Renal pelvis (tissue), 4 donors: ENCODE data around the gene OPHN1. TPM values are rescaled to one million over a fixed set of nuclear protein-coding genes. Genes with fewer than 3 reads are reported as not detected.

Experiments
- DNase-seq: peaks from one replicate; pipeline ENCODE4 v3.0.0-alpha.2; 2013
- polyA plus RNA-seq, 3 donors: library from polyadenylated mRNA; unstranded; fragments of 120-200 nt; gene quantifications; one replicate each; pipeline ENCODE4 v1.2.1, GENCODE V29; 2013; ENCODE audit not compliant: insufficient read length in 3 of 3

OPHN1 gene
- polyA plus RNA-seq, 3 donors, result 6.9 to 12.5 (median 8.3) TPM

DNA sequence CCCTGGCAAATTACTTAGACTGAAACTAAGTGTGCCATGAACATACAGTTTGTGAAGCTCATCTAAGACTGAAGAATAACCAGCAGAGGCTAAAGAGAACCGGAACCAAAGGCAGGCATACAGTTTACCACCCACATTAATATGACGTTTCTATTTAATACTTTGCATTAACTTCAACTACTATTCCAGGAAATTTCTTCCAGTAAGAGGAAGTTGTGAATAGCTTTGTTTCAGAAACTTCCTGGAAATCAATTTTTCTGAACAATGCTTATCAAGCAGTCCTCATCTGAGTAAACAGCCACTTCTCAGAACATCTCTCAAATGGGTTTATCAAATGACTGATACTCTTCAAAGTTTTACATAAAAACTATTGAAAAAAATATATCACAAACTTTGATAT, 252.7 kb downstream of the OPHN1 start:
- no peak for DNase-seq

DNA sequence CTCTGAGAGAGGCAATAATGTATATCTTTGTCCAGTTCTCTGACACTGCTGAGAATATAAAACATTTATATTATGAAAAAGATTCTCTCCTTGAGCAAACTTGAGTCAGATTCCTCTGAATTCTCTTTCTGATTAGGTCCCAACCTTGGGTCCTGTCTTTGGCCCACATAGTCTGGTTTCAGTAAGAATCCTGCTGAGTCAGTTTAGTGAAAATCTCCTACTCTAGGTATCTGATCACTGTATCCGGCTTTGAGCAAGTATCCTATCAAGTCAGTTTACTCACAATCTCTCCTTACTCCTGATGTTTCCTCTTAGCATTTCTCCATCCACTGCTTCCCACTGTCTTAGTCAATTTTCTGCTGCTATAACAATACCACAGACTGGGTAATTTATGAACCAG, 253.9 kb downstream of the OPHN1 start:
- no peak for DNase-seq

DNA sequence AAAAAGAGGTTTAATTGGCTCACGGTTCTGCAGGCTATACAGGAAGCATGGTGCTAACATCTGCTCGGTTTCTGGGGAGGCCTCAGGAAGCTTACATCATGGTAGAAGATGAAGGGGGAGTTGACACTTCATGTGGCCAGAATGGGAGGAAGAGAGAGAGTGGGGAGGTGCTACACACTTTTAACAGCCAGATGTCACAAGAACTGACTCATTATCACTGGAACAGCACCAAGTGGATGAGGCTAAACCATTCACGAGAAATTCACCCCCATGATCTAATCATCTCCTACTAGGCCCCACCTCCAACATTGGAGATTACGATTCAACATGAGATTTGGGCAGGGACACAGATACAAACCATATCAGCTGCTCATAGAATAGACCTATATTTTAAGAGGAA, 255.8 kb downstream of the OPHN1 start:
- DNase-seq, result no peak

DNA sequence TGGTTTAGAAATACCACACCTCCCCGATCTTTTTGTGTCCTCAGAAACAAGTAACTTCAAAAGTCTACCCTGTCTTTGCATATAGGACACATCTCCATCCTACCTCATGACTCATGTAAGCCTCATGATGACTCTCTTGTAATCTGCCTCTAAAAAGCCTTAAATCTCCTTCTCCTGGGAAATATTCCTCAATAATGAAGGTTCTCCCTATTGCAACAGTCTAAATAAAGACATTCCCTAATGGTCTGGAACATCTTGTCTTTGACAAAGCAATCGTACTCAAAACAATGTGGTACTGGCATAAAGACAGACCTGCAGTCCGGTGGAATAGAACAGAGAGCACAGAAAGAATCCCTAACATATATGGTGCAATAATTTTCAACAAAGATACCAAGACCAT, 257.7 kb downstream of the OPHN1 start:
- DNase-seq, result no peak

DNA sequence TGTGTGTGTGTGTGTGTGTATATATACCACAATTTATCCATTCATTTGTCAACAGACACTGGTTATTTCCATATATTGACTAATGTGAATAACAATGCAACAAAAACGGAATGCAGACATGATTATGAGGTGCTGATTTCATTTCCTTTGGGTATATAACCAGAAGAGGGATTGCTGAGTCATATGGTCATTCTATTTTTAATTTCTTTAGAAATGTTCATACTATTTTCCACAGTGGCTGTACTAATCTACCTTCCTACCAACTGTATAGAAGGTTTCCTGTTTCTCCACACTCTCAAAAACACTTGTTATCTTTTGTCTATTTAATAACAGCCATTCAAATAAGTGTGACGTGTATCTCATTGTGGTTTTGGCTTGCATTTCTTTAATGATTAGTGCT, 269.9 kb downstream of the OPHN1 start:
- DNase-seq, result no peak

DNA sequence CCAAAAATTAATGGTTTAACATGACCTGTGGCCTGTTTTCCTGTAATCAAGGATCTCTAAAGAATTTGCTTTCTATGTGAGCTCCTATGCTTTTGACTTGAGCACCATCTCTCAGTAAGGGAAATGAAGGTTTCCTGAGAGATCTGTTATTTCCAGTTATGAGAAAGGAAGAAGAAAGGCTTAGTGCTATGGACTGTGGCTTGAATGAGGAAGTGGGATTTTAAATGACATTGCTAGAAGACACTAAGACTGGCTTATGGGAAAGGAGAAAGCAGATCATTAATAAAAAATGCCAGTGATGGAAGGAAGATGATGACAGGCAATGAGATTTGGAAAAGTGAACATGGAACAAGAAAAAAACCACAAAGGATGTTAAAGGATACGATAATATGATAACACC, 285.4 kb downstream of the OPHN1 start:
- no peak for DNase-seq

DNA sequence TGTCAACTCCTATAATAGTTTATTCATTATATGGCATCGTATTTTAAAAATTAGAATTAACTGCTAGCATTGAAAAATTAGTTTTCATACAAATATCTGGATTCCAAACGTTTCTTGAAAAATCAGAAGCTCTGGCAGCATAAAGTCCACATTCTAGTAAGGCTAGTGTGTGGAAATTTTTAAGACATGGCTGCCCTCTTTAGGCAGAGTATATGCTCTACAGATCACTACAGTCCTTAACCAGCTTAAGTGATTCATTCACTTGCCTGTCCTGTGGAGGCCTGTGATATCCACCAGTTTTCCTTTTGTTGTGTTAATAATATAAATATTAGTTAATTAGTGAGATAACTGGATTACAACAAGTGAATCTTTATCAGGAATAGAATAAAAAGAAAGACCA, 287.2 kb downstream of the OPHN1 start:
- DNase-seq, result peak; percentile 7

DNA sequence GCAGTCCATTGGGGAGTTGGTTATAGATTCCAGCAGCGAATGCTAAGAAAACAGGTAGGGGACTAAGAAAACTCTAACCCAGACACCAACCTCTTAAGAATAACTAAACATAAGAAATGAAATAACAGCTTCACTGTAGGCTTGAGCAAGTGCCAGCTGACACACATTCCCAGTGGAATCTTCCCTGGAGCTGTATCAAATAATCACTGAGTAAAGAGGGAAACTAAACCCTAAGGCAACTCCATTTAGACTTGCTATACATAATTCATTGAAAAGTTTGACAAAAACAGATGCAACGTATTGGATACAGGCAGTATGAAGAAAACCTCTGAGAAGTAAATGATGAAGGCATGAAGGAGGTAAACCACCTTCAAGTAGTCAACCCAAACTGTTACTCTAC, 293.5 kb downstream of the OPHN1 start:
- no peak for DNase-seq

DNA sequence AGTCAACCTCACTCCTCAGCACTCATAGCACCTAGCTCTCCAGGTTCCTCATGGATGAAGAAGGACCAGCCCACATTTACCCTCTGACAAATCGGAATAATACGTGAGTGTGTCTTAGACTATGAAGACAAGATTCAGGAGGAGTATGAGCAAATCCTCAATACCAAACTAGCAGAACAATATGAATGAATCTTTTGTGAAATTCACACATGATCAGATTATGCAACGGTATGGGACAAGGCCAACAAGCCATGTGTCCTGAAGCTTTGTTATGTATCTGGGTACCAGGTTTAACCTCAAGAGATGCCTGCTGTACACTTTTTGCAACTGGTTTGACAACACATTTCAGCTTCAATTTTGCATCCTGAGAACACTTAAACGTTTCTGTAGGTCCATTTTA, 300.1 kb downstream of the OPHN1 start:
- DNase-seq, result no peak

DNA sequence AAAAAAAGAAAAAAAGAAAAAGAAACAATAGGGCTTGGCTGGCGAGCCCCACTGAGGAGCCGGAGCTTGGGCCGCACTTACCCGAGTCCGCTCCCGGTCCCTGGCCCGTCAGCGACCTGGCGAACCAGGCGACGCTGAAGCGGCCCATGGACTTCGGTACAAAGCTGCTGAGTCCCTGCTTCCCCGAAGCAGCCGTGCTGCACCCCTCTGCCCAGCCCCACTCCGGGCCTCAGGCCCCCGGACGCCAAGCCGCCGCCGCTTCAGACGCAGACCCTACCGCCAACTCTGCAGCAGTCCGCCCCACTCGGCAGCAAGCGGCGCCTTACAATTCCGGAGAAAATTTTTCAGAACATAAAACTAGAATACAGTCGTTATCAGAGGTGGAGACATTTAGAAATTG, 300.5 kb downstream of the OPHN1 start:
- DNase-seq, result no peak

DNA sequence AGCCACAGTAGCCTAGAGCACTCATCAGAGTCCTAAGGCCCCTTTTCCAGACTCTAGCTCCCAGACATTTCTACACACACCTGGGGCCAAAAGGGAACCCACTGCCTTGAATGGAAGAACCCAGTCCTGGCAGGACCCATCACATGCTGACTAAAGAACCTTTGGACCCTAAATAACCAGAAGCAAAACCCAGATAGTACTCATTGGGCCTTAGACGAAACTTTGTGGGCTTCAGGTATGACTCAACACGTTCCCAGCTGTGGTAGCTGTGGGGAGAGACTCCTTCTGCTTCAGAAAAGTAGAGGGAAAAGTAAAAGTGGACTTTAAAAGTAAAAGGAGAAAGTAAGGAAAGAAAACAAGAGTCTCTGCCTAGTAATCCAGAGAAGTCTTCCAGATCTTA, 311.5 kb downstream of the OPHN1 start:
- DNase-seq, result no peak

DNA sequence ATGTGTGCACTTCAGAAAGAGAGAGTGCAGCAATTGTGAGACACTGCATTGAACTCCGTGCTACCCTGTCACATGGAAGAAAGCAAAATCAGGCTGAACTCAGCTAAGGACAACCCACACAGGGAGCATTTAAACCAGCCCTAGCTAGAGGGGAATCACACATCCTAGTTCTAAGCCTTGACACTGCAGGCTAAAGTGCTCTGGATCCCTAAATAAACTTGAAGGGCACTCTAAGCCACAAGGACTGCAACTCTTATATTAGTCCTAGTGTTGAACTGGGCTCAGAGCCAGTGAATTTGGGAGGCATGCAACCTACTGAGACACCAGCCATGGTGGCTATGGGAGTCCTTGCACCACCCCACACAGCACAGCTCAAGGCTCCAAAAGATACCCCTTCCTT, 311.9 kb downstream of the OPHN1 start:
- DNase-seq, result no peak

DNA sequence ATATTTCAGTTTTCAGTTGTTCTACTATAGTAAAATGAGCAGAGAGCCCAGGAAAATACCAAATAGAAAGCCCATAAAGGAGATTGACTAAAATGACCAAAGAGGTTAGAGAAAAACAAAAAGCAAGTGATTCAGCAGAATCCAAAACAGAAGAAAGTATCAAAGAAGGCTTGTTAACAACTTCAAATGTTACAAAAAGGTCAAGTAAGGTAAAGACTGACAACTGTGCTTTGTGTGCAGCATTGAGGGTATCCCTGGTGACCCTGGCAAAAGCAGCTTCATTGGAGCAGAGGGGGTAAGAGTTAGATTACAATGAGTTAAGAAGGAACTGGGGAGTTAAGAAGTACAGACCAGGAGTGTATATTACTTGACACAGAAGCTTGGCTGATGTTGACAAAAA, 317.9 kb downstream of the OPHN1 start:
- DNase-seq, result no peak

DNA sequence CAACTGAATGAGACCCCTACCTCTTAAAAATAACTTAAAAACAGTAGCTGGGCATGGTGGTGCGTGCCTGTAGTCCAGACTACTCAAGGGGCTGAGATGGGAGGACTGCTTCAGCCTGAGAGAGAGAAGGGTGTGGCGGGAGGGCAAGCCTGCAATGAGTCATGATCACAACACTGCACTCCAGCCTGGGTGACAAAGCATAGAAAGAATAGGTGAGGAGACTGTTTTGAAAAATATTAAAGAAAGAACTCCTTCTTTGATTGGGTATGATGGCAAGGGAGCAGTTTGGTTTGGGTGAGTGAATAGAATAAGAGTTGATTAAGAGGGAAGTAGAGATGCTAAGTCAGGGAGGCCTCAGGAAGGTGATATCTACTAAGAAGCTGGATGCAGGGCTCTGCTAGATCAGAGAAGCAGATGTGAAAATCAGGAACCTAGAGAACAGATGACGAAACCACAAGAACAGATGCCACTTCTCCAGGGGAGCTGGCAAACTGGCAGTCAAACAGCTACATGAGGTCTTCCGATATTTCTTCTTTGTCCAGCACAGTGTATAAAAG, 318.6 kb downstream of the OPHN1 start:
- DNase-seq, result no peak

DNA sequence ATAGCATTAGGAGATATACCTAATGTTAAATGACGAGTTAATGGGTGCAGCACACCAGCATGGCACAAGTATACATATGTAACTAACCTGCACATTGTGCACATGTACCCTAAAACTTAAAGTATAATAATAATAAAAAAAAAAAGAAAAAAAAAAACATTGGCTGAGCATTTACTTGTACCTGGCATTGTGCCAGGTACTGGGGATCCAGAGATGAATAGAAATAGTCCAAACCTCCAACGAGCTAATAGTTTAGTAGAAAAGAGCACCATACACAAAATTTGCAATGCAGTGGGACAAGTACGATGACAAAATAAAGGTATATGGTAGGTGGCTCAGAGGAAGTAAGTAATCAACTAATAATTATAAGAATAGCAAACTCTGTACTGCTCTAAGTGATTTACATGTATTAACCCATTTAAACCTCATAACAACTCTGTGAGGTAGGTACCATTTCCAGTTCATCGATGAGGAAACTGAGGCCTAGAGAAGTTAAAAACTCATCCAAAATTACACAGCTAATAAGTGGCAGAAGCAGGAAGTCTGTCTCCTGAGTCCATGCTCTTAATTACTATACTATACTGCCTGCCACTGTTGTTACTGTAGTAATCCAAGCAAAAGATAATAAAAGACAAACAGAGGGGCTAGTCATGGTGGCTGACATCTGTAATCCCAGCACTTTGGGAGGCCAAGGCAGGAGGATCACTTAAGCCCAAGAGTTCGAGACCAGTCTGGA, 319.3 kb downstream of the OPHN1 start:
- no peak for DNase-seq

DNA sequence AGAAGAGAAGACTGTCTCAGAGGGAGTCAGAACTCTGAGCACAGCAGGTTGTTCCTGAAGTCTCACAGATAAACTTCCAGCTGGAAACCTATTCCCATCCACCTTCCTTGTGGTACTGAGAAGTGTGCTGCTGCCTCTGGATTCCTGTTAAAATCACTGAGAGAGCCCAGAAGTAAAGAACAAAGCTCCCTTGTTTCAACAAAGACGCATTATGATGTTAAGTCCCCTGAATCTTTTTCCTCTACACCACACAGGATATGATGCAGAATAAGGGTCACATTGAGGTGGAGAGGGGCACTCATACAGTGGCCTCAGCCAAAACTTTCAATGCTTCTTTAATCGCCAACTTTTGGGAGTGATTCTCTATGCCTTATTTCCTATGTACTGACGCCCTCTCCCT, 321.0 kb downstream of the OPHN1 start:
- no peak for DNase-seq

DNA sequence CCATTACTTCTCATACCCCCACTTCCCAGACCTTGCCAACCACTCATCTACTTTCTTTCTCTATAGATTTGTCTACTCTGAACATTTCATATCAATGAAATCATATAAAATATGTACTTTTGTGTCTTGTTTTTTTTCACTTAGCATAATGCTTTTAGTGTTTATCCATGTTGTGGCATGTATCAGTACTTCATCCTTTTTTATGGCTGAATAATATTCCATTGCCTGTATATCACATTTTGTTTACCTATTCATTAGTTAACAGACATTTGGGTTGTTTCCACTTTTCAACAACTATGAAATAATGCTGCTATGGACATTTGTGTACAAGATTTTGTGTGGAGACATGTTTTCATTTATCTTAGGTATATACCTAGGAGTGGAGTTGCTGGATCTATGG, 324.1 kb downstream of the OPHN1 start:
- no peak for DNase-seq

DNA sequence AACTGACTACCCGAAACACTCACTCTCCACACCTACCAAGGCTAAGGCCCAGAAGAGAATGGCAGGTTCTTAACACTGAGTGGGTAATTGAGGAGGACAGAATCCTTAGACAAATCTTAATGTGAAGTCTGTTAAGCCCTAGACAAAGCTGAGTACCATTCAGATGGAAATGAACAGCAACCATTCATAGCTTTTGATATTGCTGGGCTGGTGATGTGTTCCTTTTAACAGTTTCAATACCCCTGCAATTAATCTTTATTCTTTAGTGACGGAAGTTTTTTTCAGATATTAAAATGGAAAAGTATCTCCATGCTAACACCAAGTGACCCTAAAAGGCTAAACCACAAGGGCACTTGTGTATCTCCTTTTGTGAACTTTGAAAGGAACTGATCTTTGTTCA, 334.9 kb downstream of the OPHN1 start:
- no peak for DNase-seq

DNA sequence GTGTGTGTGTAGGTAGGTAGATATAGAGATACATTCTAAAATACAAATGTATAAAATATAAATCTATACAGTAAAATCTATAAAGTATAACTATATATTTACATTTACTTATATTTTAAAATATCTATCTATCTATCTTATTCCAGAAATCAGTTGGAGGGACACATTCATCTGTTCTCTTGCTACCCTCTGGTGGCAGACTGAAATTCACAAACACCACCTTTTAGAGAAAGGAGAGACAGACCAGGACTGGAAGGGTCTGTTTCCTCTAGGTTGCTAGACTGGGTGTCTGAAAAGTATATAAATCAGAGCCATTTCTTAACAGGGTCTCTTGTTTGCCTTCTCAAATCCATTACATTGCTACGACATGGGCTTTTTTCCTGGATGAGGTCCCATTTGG, 343.0 kb downstream of the OPHN1 start:
- no peak for DNase-seq

DNA sequence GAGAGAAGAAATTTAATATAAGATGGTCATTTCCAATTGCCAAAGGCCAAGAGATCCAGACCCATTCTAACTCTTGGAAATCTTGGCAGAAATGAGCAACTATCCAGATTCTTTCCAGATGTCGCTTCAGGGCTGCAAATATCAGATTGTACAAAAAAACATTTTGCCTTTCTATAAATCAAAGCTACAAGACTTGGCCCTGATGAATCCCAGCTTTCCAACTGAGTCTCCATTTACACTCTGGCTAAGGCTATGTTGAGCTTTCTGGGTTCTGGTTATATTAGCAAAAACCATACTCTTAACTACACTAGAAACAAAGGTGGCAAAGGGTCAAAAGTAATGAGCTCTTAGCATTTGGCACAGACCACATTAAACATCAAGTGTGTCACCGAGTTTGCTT, 345.8 kb downstream of the OPHN1 start:
- DNase-seq, result no peak

DNA sequence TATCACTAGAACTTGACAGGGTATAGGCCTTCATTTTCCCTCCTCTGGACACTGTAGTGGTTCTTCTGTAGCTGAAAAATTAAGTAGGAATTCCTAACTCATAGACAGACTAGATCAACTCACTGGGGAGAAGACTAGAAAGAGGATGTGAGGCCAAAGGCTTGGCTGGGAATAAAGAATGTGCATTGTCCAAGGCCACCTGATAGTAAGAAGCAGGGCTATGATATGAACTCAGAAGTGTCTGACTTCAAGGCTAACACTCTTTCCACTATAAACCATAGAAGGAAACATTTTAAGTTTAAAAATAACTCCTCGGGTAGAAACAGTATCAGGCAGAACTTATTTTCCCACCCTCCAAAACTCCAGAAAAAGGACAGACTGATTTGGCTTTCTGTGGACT, 346.6 kb downstream of the OPHN1 start:
- DNase-seq, result no peak

DNA sequence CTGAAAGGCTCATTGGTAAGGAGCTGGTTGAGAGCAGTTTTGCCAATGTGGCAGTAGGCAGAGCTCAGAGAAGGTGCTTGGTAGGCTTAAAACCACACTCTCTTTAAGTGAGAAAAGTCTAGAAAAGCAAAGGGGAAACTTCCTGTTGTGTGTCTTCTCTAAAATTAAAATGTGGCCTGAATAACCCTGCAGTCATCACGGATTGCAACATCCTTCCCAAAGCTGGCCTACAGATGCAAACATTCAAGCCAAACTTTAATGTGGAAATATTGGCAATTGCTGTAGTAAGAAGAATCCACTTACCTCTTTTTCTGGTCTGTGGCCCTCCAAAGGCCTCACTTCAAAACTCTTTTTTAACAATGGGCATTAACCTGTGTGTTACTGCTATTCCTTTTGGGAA, 348.5 kb downstream of the OPHN1 start:
- DNase-seq, result no peak

DNA sequence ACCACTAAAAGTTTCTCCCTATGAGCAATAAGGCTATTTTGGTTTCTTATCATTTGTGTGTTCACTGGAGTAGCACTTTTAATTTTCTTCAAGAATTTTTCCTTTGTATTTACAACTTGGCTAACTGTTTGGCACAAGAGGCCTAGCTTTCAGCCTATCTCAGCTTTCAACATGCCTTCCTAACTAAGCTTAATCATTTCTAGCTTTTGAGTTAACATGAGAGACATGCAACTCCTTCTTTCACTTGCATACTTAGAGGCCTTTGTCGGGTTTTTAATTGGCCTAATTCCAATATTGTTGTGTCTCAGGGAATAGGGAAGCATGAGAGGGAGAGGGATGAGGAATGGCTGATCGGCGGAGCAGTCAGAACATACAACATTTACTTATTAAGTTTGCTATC, 349.8 kb downstream of the OPHN1 start:
- DNase-seq, result no peak

DNA sequence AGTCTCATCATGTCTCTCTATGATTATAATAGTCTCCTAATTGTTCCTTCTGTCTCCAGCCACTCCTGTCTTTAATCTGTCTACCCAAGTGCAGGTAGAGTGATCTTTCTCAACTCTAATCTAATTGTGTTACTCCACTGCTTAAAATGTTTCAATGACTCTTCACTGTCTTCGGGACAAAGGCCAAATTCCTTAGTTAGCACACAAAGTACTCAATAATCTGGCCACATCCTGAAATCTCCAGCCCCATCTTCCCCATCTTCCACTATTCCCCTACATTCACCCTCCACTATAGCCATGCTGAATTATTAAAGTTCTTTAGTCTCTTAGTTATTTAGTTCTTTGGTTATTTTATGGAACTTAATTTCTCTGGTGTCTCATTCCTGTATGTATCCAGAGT, 353.3 kb downstream of the OPHN1 start:
- DNase-seq, result no peak
